Esophagus muscularis mucosa (tissue), 3 donors: ENCODE results near the gene DNAH10.

ENCODE experiments used
- CTCF ChIP-seq, 3 experiments: fragments of 200-600 bp in 2 of 3; fragments of 450-650 bp in 1 of 3; sonication (generic) in 2 of 3; IDR thresholded peaks; one replicate each; pipeline ENCODE4 v1.5.1; 2017 to 2019; ENCODE audit warnings: antibody characterized with exemption in 3 of 3, mild to moderate bottlenecking in 2 of 3, moderate library complexity in 1 of 3
- EP300 ChIP-seq: sonication (generic); formaldehyde crosslinking; IDR thresholded peaks from one replicate; pipeline ENCODE4 v1.6.1; 2017; ENCODE audit warnings: antibody characterized with exemption

DNA sequence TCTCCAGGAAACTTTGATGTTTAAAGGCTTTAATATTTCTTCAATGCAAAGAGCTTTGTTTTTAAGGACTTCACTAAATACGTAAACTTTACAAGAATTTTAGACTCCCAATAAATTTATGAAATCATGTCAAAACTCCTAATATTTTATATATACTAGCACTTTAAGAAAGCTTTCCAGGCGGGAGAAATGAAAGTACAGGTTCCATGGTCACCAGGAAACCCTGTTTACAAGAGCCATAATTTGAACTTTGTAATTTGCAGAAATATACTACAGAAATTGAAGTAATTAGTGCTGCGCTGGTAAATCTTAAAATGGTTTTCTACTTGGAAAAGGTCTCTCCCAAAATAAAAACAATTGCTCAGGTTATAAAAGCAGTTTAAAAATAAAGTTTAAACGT, 201.7 kb downstream of the DNAH10 start:
- no peak for TF ChIP-seq CTCF (IDR thresholded peaks at IDR 0.05)
- no peak for TF ChIP-seq EP300
